HEK293 (cell line): ENCODE results near the gene RIN3.

Source experiments
- CTCF ChIA-PET: fragments of 350-600 bp; formaldehyde crosslinking; extraction: SDS; loops from one replicate; lab custom pipeline; 2021; ENCODE audit warnings: antibody characterized with exemption; lab: Yijun Ruan, JAX
- POLR2A ChIA-PET: fragments of 300-600 bp; formaldehyde crosslinking; extraction: SDS; loops from one replicate; lab custom pipeline; 2020; ENCODE audit warnings: antibody characterized with exemption, inconsistent platforms; lab: Yijun Ruan, JAX
- H3K27ac ChIP-seq: fragments of 200-500 bp; sonication (Bioruptor generic); 2 replicates; pipeline ENCODE4 v1.5.1; 2014; ENCODE audit warnings: low read depth, low read length, control low read depth, inconsistent platforms; ENCODE audit errors: extremely low read depth
- H3K36me3 ChIP-seq, 2 experiments: fragments of 200-500 bp in 1 of 2; sonication (Bioruptor generic) in 1 of 2; 1 replicate in 1 of 2; 2 replicates in 1 of 2; pipeline ENCODE4 v1.5.1; 2014 to 2017; ENCODE audit warnings: inconsistent platforms in 2 of 2, low read length in 2 of 2; ENCODE audit not compliant: control insufficient read depth in 2 of 2, insufficient read depth in 1 of 2
- H3K4me1 ChIP-seq: fragments of 200-500 bp; sonication (Bioruptor generic); 2 replicates; pipeline ENCODE4 v1.5.1; 2014; ENCODE audit warnings: mild to moderate bottlenecking, low read length, inconsistent platforms; ENCODE audit not compliant: control insufficient read depth, insufficient read depth
- H3K4me3 ChIP-seq: 2 replicates; pipeline ENCODE4 v1.5.1; 2011; ENCODE audit warnings: low read depth, mild to moderate bottlenecking, control low read depth, low read length, moderate library complexity
- H3K9me3 ChIP-seq: fragments of 200-500 bp; sonication (Bioruptor generic); 2 replicates; pipeline ENCODE4 v1.5.1; 2014; ENCODE audit warnings: low read depth, low read length, inconsistent platforms; ENCODE audit not compliant: control insufficient read depth, insufficient read depth
- EGR2 ChIP-seq: fragments of 450-650 bp; formaldehyde crosslinking; IDR thresholded peaks from 2 replicates; pipeline ENCODE4 v1.5.1; 2016; ENCODE audit warnings: low read depth, missing biosample characterization, missing genetic modification characterization
- GFI1B ChIP-seq: fragments of 450-650 bp; formaldehyde crosslinking; IDR thresholded peaks from 2 replicates; pipeline ENCODE4 v1.5.1; 2016; ENCODE audit warnings: missing biosample characterization, missing genetic modification characterization
- GLI2 ChIP-seq: fragments of 450-650 bp; formaldehyde crosslinking; IDR thresholded peaks from 2 replicates; pipeline ENCODE4; 2017; ENCODE audit warnings: missing biosample characterization, missing genetic modification characterization, low read depth, borderline replicate concordance
- IKZF3 ChIP-seq: fragments of 450-650 bp; IDR thresholded peaks from 2 replicates; pipeline ENCODE4 v1.5.0; 2018; ENCODE audit warnings: missing biosample characterization, mild to moderate bottlenecking, missing genetic modification characterization, moderate library complexity
- INSM2 ChIP-seq: fragments of 450-650 bp; formaldehyde crosslinking; IDR thresholded peaks from 2 replicates; pipeline ENCODE4 v1.5.1; 2016; ENCODE audit warnings: missing biosample characterization, missing genetic modification characterization
- MZF1 ChIP-seq: fragments of 450-650 bp; formaldehyde crosslinking; IDR thresholded peaks from 2 replicates; pipeline ENCODE4 v1.5.1; 2017; ENCODE audit warnings: missing biosample characterization, missing genetic modification characterization, borderline replicate concordance
- PBX3 ChIP-seq: sonication (generic); formaldehyde crosslinking; IDR thresholded peaks from 2 replicates; pipeline ENCODE4 v1.8.1; 2022; ENCODE audit warnings: mild to moderate bottlenecking, moderate library complexity, missing genetic modification reagents
- REPIN1 ChIP-seq: fragments of 450-650 bp; formaldehyde crosslinking; IDR thresholded peaks from 2 replicates; pipeline ENCODE4 v1.5.1; 2017; ENCODE audit warnings: missing biosample characterization, missing genetic modification characterization, low read depth
- ZBTB49 ChIP-seq: fragments of 450-650 bp; formaldehyde crosslinking; IDR thresholded peaks from 2 replicates; pipeline ENCODE4 v1.5.1; 2016; ENCODE audit warnings: missing biosample characterization, missing genetic modification characterization, low read depth
- ZFP69B ChIP-seq: fragments of 450-650 bp; formaldehyde crosslinking; IDR thresholded peaks from 2 replicates; pipeline ENCODE4 v1.5.1; 2016; ENCODE audit warnings: missing biosample characterization, missing genetic modification characterization
- ZNF155 ChIP-seq: fragments of 450-650 bp; formaldehyde crosslinking; IDR thresholded peaks from 2 replicates; pipeline ENCODE4 v1.5.1; 2016; ENCODE audit warnings: missing biosample characterization, missing genetic modification characterization
- ZNF169 ChIP-seq: fragments of 450-650 bp; formaldehyde crosslinking; IDR thresholded peaks from 2 replicates; pipeline ENCODE4 v1.5.1; 2016; ENCODE audit warnings: missing biosample characterization, missing genetic modification characterization
- ZNF2 ChIP-seq: fragments of 450-650 bp; formaldehyde crosslinking; IDR thresholded peaks from 2 replicates; pipeline ENCODE4 v1.5.1; 2016; ENCODE audit warnings: missing biosample characterization, missing genetic modification characterization
- ZNF391 ChIP-seq: fragments of 450-650 bp; formaldehyde crosslinking; IDR thresholded peaks from 2 replicates; pipeline ENCODE4 v1.5.1; 2016; ENCODE audit warnings: low read depth, missing biosample characterization, missing genetic modification characterization, borderline replicate concordance
- ZNF692 ChIP-seq: fragments of 450-650 bp; formaldehyde crosslinking; IDR thresholded peaks from 2 replicates; pipeline ENCODE4 v1.5.1; 2016; ENCODE audit warnings: missing biosample characterization, missing genetic modification characterization
- TF ChIP-seq, protein P1 (sequence below): fragments of 450-650 bp; formaldehyde crosslinking; IDR thresholded peaks from 2 replicates; pipeline ENCODE4 v1.5.1; 2016; ENCODE audit warnings: missing biosample characterization, missing genetic modification characterization
- TF ChIP-seq, protein P2 (sequence below): fragments of 450-650 bp; formaldehyde crosslinking; IDR thresholded peaks from 2 replicates; pipeline ENCODE4 v1.5.1; 2016; ENCODE audit warnings: missing biosample characterization, missing genetic modification characterization
- TF ChIP-seq, protein P3 (sequence below): fragments of 450-650 bp; formaldehyde crosslinking; IDR thresholded peaks from 2 replicates; pipeline ENCODE4 v1.5.1; 2017; ENCODE audit warnings: missing biosample characterization, missing genetic modification characterization
- TF ChIP-seq, protein P4 (sequence below): fragments of 450-650 bp; formaldehyde crosslinking; IDR thresholded peaks from 2 replicates; pipeline ENCODE4 v1.5.1; 2016; ENCODE audit warnings: missing biosample characterization, missing genetic modification characterization

The RIN3 gene

DNA sequence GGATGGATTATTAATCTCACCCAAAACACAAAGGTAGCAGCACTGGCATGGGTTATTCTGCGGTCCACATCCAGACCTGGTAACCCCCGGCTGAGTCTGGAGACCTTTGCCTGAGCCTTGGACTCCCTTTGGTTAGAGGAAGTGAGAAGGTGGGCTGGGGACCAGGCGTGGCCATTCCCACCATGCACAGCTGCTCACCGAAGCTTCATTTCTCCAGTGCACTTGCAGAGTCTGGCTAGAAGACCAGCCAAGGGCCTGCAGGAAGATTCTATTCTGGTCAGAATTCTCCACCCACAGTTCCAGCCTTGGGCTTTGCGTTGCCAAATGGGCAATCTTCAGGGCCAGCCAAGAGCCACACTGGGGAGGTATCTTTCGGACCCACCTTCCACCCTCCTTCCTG, 161.8 kb downstream of the RIN3 start:
- POLR2A ChIA-PET: no interaction called here
- CTCF ChIA-PET: interaction anchor here (1.0 to 1.5 kb wide), 2 partner anchors 11 to 15 kb away, joined by 3 to 5 read pairs; no protein-coding TSS in a partner anchor
- H3K27ac ChIP-seq: no peak overlapping the region

More for the DNA sequence above, 161.8 kb downstream of the RIN3 start:
- Histone ChIP-seq H3K9me3 (no peaks in the 10 kb centered on the region), H3K4me3 (no peak overlapping the region), H3K4me1 (no peaks in the 10 kb centered on the region), H3K36me3 (no peaks in the 10 kb centered on the region)
- no peak for TF ChIP-seq ZNF2 (tag by site-specific recombination)
- TF ChIP-seq, protein P1, sequence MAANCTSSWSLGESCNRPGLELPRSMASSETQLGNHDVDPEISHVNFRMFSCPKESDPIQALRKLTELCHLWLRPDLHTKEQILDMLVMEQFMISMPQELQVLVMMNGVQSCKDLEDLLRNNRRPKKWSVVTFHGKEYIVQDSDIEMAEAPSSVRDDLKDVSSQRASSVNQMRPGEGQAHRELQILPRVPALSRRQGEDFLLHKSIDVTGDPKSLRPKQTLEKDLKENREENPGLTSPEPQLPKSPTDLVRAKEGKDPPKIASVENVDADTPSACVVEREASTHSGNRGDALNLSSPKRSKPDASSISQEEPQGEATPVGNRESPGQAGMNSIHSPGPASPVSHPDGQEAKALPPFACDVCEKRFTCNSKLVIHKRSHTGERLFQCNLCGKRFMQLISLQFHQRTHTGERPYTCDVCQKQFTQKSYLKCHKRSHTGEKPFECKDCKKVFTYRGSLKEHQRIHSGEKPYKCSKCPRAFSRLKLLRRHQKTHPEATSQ: no peak
- TF ChIP-seq ZNF391: no peak
- no peak for TF ChIP-seq ZBTB49
- TF ChIP-seq, protein P2, sequence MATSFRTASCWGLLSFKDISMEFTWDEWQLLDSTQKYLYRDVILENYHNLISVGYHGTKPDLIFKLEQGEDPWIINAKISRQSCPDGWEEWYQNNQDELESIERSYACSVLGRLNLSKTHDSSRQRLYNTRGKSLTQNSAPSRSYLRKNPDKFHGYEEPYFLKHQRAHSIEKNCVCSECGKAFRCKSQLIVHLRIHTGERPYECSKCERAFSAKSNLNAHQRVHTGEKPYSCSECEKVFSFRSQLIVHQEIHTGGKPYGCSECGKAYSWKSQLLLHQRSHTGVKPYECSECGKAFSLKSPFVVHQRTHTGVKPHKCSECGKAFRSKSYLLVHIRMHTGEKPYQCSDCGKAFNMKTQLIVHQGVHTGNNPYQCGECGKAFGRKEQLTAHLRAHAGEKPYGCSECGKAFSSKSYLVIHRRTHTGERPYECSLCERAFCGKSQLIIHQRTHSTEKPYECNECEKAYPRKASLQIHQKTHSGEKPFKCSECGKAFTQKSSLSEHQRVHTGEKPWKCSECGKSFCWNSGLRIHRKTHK (tag by site-specific recombination): no peak
- no peak for TF ChIP-seq ZNF169 (tag by site-specific recombination)
- TF ChIP-seq, protein P3, sequence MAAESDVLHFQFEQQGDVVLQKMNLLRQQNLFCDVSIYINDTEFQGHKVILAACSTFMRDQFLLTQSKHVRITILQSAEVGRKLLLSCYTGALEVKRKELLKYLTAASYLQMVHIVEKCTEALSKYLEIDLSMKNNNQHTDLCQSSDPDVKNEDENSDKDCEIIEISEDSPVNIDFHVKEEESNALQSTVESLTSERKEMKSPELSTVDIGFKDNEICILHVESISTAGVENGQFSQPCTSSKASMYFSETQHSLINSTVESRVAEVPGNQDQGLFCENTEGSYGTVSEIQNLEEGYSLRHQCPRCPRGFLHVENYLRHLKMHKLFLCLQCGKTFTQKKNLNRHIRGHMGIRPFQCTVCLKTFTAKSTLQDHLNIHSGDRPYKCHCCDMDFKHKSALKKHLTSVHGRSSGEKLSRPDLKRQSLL (tag by site-specific recombination): no peak
- TF ChIP-seq IKZF3 (tag by site-specific recombination): no peak
- no peak for TF ChIP-seq ZFP69B
- TF ChIP-seq ZNF692 (tag by site-specific recombination): no peak
- no peak for TF ChIP-seq INSM2 (tag by site-specific recombination)
- no peak for TF ChIP-seq GFI1B (tag by site-specific recombination)
- TF ChIP-seq, protein P4, sequence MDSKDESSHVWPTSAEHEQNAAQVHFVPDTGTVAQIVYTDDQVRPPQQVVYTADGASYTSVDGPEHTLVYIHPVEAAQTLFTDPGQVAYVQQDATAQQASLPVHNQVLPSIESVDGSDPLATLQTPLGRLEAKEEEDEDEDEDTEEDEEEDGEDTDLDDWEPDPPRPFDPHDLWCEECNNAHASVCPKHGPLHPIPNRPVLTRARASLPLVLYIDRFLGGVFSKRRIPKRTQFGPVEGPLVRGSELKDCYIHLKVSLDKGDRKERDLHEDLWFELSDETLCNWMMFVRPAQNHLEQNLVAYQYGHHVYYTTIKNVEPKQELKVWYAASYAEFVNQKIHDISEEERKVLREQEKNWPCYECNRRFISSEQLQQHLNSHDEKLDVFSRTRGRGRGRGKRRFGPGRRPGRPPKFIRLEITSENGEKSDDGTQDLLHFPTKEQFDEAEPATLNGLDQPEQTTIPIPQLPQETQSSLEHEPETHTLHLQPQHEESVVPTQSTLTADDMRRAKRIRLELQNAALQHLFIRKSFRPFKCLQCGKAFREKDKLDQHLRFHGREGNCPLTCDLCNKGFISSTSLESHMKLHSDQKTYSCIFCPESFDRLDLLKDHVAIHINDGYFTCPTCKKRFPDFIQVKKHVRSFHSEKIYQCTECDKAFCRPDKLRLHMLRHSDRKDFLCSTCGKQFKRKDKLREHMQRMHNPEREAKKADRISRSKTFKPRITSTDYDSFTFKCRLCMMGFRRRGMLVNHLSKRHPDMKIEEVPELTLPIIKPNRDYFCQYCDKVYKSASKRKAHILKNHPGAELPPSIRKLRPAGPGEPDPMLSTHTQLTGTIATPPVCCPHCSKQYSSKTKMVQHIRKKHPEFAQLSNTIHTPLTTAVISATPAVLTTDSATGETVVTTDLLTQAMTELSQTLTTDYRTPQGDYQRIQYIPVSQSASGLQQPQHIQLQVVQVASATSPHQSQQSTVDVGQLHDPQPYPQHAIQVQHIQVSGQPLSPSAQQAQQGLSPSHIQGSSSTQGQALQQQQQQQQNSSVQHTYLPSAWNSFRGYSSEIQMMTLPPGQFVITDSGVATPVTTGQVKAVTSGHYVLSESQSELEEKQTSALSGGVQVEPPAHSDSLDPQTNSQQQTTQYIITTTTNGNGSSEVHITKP (tag by site-specific recombination): no peak
- TF ChIP-seq ZNF155 (tag by site-specific recombination): no peak
- TF ChIP-seq GLI2: no peak
- no peak for TF ChIP-seq MZF1 (tag by site-specific recombination)
- no peak for TF ChIP-seq REPIN1 (tag by site-specific recombination)
- TF ChIP-seq PBX3: no peak
- TF ChIP-seq EGR2 (tag by site-specific recombination): no peak
